Measurements from ENCODE around the gene YTHDC2. TPM values are rescaled to one million over a fixed set of nuclear protein-coding genes. Genes with fewer than 3 reads are reported as not detected.

The YTHDC2 gene
- total and polyA plus RNA-seq, 2 of the 13 experiments (the other 11 are each of a cell fraction or from before 2014, with no cell fraction given): 6.7 to 17.8 TPM

- no peaks in the 10 kb centered on the region for H3K27me3 ChIP-seq (ENCODE audit: control insufficient read depth in 1 of 2, insufficient read depth in 2 of 2, low read length in 2 of 2)
- DNase-seq (ENCODE audit: low spot score) (no peak), FAIRE-seq (no peak), ATAC-seq (no peak)
- no peaks in the 10 kb centered on the region for H3K36me3 ChIP-seq (replicated peaks in 1 of 2; ENCODE audit: control insufficient read depth in 1 of 2, insufficient read depth in 2 of 2, low read length in 2 of 2)
- no peaks in the 10 kb centered on the region for H4K20me1 ChIP-seq (ENCODE audit: insufficient read depth, low read length)
- H3K9ac ChIP-seq (ENCODE audit: insufficient read depth, low read depth, low read length): no peak overlapping the region
- H3K4me3 ChIP-seq (replicated peaks in 1 of 3; ENCODE audit: insufficient read depth in 1 of 3, low read depth in 2 of 3, low read length in 3 of 3): no peak overlapping the region
- CTCF ChIA-PET (ENCODE audit: low intra/inter-chr PET ratio, low total read pairs): no interaction called here
- BruUV-seq (replicated peaks): no TSS peak
- no peak for TF ChIP-seq CBX5 (CRISPR knock-in tag; IDR thresholded peaks at IDR 0.05; ENCODE audit: borderline replicate concordance)
- TF ChIP-seq TARDBP (CRISPR knock-in tag; IDR thresholded peaks at IDR 0.05): no peak
- TF ChIP-seq, protein P1, sequence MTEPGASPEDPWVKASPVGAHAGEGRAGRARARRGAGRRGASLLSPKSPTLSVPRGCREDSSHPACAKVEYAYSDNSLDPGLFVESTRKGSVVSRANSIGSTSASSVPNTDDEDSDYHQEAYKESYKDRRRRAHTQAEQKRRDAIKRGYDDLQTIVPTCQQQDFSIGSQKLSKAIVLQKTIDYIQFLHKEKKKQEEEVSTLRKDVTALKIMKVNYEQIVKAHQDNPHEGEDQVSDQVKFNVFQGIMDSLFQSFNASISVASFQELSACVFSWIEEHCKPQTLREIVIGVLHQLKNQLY (CRISPR knock-in tag; IDR thresholded peaks at IDR 0.05): no peak
- no peak for TF ChIP-seq PITX1 (CRISPR knock-in tag; IDR thresholded peaks at IDR 0.05)
- no peak for TF ChIP-seq EEA1 (CRISPR knock-in tag; IDR thresholded peaks at IDR 0.05; ENCODE audit: borderline replicate concordance)
- no peak for TF ChIP-seq PHF21A (CRISPR knock-in tag; IDR thresholded peaks at IDR 0.05)
- no peak for TF ChIP-seq AHR (CRISPR knock-in tag; IDR thresholded peaks at IDR 0.05)
- TF ChIP-seq ZMAT3 (CRISPR knock-in tag; conservative IDR thresholded peaks at IDR 0.05): no peak
- TF ChIP-seq MYNN (CRISPR knock-in tag; IDR thresholded peaks at IDR 0.05; ENCODE audit: low read depth): no peak
- TF ChIP-seq ZFP36L2 (CRISPR knock-in tag; IDR thresholded peaks at IDR 0.05): no peak
- H3K4me1 ChIP-seq (ENCODE audit: insufficient read depth, low read length): no peaks in the 10 kb centered on the region
- intact Hi-C loops (cut with micrococcal nuclease; ENCODE audit: unreplicated experiment): no loop called here
- no peak overlapping the region for H2AFZ ChIP-seq (ENCODE audit: low read length)
- H3K9me3 ChIP-seq (ENCODE audit: low read length): no peaks in the 10 kb centered on the region
- in situ Hi-C loops (cut with HindIII; ENCODE audit: extremely low pct_ligation_motif_present, low pct_unique_long_range_greater_than_20kb): loop anchor here (10.0 to 25.0 kb wide), 2 partner anchors 48 to 1445 kb away; no protein-coding TSS in a partner anchor
- WGBS (ENCODE audit: low lambda C conversion rate): 89% methylated on average over 5 of the region's 33 CpGs
- no peaks in the 10 kb centered on the region for H3K79me2 ChIP-seq (ENCODE audit: insufficient read depth, low read length)
- H3K4me2 ChIP-seq (ENCODE audit: low read depth, low read length): no peak overlapping the region
- no peak overlapping the region for H3K27ac ChIP-seq (ENCODE audit: extremely low read length, insufficient read depth, low read length)
- POLR2A ChIA-PET: no interaction called here
Measured at GRCh38 chr5:113617191-113617796, 103.8 kb downstream of the YTHDC2 start.

DNA sequence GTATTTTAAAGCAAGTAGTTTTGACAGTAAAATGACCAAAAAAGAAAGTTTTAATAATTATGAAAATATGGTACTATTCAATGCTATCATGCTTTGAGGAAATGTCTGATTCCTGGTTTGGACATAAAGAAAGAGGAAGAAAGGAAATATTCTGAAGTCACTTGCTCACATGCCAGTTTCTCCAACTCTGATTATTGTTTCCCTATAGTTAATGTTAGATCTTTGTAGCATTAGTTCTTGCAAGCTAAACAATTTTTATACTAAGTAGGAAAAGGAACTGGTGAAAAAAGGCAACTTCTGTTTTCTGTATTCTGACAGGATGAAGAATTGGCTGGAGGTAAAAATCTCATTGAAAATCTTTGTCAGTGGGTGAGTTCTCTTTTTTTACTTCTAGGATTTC lies 119.5 kb downstream of the YTHDC2 start:
- H3K4me3 ChIP-seq (replicated peaks in 1 of 3; ENCODE audit: insufficient read depth in 1 of 3, low read depth in 2 of 3, low read length in 3 of 3): no peak overlapping the region
- no TSS peak for BruUV-seq (replicated peaks)
- intact Hi-C loops (cut with micrococcal nuclease; ENCODE audit: unreplicated experiment) (no loop called here), in situ Hi-C loops (cut with HindIII; ENCODE audit: extremely low pct_ligation_motif_present, low pct_unique_long_range_greater_than_20kb) (no loop called here)
- no peak overlapping the region for H3K27ac ChIP-seq (ENCODE audit: extremely low read length, insufficient read depth, low read length)
- no peaks in the 10 kb centered on the region for H3K79me2 ChIP-seq (ENCODE audit: insufficient read depth, low read length)
- FAIRE-seq (no peak), DNase-seq (ENCODE audit: low spot score) (no peak), ATAC-seq (no peak)
- H3K36me3 ChIP-seq (replicated peaks in 1 of 2; ENCODE audit: control insufficient read depth in 1 of 2, insufficient read depth in 2 of 2, low read length in 2 of 2): no peaks in the 10 kb centered on the region
- H3K9ac ChIP-seq (ENCODE audit: insufficient read depth, low read depth, low read length): no peak overlapping the region
- no peaks in the 10 kb centered on the region for H3K9me3 ChIP-seq (ENCODE audit: low read length)
- H3K27me3 ChIP-seq (ENCODE audit: control insufficient read depth in 1 of 2, insufficient read depth in 2 of 2, low read length in 2 of 2): no peaks in the 10 kb centered on the region
- POLR2A ChIA-PET: no interaction called here
- TF ChIP-seq MEIS2 (CRISPR knock-in tag; IDR thresholded peaks at IDR 0.05) (no peak), ZNF749 (CRISPR knock-in tag; IDR thresholded peaks at IDR 0.05; ENCODE audit: borderline replicate concordance) (no peak), ZBTB7A (CRISPR knock-in tag; IDR thresholded peaks at IDR 0.05) (no peak), SOX6 (IDR thresholded peaks at IDR 0.05) (no peak), SOX6 (CRISPR knock-in tag; IDR thresholded peaks at IDR 0.05) (no peak), GPBP1L1 (CRISPR knock-in tag; IDR thresholded peaks at IDR 0.05) (no peak)
- H3K4me1 ChIP-seq (ENCODE audit: insufficient read depth, low read length): no peaks in the 10 kb centered on the region
- H4K20me1 ChIP-seq (ENCODE audit: insufficient read depth, low read length): no peaks in the 10 kb centered on the region
- no peak overlapping the region for H2AFZ ChIP-seq (ENCODE audit: low read length)
- CTCF ChIA-PET (ENCODE audit: low intra/inter-chr PET ratio, low total read pairs): no interaction called here
- H3K4me2 ChIP-seq (ENCODE audit: low read depth, low read length): no peak overlapping the region

Measured in HepG2 (cell line).